Myocyte (in vitro differentiated cells): Measurements from ENCODE around the gene STAB2. TPM values are rescaled to one million over a fixed set of nuclear protein-coding genes. Genes with fewer than 3 reads are reported as not detected.
A peak's percentile ranks its signal among the peaks of the same experiment; 100 is the strongest.

Experiments used
- DNase-seq: peaks from one replicate; pipeline ENCODE4 v3.0.0-alpha.2; 2012; ENCODE audit warnings: low read depth
- total RNA-seq: library from RNA; depleted of rRNA; stranded (reverse); fragments of >200 nt; gene quantifications from 2 replicates; pipeline ENCODE4 v1.2.3, GENCODE V29; 2014

STAB2 gene
- total RNA-seq, 1 donor from 2014 or later, result 1.4 TPM

DNA sequence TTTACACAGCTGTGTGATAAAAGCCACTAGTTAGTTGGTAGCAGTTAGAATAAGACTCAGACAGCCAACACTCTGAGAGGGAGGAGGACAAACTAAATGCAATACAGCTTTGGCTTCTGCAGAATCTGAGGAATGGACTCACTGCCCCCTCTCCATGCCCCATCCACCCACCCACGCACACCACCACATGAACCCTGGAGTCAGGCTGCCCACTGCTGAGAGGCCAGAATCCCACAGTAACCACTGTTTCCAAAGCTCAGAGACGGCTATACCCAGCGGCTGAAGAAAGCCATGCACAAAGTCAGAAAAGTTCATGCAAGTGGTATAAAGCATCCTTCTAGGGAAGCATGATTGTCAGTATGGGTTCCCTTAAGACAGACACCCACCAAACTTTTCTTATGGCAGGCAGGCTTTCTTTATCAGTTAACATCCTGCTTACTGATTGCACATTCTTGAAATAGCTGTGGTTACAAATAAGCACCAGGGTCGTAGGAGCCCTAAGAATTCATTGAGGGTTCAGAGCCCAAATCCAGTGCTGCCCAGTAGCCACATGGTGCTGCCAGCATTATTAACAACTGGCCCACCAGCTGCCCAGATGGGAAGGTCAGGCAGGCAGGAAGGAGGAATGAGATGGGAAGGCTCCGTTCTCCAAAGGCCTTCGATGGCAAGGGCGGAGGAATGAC, 192.5 kb downstream of the STAB2 start:
- peak; percentile 88 for DNase-seq

DNA sequence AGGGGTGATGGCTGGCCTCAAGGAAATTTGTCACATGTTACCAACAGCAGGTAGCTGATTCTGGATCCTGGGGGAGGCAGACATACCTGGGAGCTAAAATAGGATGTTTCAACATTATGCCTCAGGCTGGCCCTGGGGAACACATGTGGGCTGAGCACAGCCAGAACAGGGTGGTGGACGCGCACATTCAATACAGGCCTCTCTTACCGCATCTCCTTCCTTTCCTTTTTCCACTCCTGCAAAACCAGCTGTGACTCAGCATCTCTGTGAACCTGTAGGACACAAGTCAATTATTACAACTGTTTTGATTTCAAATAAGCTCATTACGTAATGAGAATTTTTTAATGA, 193.0 kb downstream of the STAB2 start:
- no peak for DNase-seq

DNA sequence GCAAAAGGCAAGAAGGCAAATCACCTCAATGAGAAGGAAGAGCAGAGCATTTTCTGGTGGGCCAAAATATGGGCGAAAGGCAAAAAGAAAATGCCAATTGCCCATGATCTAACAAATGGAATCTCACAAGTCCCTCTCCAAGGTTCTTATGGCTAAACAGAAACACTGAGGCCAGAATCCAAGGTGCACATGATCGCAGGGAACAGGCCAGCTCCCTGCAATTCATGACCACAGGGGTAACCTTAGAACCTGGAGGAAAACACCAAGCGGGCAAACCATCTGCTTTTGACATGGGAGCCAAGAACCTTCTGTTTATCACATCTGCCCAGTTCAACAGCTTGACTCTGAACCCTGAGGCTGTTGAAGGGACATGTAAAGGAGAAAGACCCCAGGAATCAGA, 193.9 kb downstream of the STAB2 start:
- DNase-seq, result no peak

DNA sequence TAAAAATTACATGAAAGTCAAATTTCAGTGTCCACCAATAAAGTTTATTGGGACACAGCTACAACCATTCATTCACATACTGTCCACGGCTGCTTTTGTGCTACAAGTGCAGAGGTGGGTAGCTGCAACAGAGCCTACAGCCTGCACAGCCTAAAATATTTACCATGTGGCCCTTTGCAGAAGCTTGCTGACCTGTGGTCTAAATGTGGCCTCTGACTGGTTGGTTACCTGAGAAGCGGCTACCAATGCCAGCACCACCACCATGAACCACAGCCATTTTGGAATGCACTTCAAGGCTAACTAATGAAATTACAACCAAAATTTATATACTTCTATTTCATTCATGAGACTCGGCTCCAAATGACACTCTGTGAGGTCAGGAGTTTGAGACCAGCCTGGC, 195.3 kb downstream of the STAB2 start:
- no peak for DNase-seq

DNA sequence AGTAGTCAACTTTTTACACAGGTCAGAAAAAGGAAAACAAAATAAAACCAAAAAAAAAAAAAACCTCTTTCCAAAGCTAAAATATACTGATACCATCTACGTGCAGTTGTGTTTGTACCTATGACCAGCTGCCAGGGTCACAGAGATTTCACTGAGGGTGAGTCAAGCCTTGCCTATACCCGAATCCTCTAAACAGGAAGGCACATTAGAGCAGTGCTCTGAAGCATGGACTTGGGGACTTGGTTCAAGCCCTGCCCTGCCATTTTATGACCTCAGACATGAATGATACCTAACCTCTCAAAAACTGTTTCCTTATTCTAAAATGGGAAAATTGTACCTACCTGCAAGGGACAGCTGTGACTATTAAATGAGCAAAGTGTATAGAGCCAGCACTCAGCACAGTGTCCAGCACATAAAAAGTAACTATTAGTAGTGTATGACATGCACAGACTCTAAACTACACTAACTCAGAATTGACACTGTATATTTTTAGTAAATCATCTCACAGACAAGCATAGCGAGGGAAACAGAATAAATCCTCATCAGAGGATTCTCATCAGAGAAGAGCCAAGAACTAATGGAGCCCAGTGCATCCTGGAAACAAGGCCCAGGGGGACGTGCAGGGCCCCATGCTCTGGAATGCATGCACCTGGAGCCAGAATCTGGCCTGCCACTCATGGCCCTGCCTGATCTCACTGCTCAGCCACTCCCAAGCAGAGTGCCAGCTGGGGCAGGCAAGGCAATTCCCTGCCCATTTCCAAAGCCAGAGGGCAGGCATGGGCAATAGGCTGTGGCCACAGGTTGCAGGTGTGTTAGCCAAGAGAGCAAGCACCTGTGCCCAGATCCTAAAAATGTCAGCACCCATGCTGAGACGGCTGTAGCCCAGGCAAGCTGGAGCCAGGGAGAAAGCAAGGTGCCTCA, 196.9 kb downstream of the STAB2 start:
- peak; percentile 35 for DNase-seq

DNA sequence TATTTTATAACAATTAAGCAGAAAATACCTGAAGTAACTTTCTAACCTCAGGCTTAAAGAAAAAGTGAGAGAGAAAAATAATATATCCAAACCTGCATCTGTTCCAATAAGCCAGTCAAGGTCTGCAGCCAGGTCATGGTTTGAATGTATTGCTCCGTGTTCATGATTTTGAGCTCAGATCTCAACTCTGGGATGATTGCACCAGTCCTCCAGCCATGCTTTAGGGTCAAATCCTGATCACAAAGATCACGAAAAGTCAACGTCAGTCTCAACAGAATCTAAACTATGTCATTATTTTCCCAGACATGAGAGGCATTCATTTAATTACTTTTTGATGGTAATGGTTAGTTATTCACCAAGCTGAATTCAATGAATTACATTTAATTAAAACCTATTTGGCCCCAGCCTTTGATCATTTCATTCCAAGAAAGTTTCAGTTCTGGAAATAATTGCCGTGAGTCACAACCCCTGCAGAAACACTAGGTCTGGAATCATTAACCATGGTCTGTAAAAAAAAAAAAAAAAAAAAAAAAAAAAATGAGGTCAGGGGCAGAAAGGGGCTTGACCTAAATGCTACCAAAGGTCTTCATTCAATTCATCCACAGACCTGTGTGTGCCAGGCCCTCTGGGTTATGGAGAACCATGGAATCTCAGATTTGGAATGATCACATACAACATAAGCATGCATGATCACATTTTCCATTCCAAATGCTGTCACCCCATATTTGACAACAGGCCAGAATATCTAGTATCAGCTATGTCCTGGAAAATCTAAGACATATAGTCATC, 198.4 kb downstream of the STAB2 start:
- no peak for DNase-seq

DNA sequence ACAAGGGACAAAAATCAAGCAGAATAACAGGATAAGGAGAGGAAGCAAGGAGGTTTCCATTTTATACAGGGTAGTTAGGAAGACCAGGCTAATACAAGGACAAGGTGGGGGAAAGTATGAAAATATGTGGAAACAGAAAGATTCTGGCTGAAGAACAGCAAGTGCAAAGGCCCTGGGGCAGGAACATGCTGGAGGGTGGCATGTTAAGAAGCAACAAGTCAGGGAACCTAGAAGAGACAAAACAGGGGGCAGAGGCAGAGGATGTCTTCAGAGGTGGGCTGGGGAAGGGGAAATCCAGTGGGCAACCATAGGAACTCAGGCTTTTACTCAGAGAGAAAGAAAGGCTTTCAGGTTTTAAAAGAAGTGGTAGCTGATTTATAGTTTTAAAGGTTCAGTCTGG, 199.1 kb downstream of the STAB2 start:
- no peak for DNase-seq

DNA sequence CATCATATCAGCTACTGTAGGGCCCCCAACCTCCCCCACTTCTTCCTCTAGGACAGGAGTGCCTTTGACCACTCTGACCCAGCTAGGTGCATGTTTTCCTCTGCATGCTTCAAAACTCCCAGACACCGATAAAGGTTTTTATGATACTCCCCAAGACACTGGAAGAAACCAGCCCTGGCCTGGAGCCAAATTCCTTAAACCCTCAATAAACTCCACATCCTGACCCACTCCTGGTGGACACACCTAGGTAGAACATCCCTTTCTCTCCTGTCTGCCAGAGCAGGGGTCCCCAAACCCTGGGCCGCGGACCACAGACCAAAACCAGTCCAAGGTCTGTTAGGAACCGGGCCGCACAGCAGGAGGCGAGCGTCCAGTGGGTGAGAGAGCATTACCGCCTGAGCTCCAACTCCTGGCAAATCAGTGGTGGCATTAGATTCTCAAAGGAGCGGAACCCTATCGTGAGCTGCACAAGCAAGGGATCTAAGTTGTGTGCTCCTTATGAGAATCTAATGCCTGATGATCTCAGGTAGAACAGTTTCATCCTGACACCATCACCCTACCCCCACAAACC, 204.4 kb downstream of the STAB2 start:
- DNase-seq, result no peak

DNA sequence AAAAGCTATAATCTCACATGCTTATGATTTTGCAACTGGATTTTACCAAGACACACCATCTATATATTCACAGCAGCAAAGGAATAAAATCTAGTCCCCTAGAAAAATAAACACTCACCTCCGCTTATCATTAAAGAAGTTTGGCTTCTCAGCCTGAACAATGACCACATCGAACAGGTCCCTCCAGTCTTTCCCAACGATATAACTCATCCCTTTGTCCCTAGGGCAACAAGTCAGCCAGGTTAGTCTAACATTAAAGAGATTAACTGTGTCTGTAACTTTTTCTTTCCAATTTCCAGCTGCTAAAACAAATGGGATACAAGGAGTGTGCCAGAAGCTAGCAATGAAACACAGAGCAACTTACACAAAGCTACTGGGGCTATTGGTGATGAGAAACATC, 206.0 kb downstream of the STAB2 start:
- no peak for DNase-seq

DNA sequence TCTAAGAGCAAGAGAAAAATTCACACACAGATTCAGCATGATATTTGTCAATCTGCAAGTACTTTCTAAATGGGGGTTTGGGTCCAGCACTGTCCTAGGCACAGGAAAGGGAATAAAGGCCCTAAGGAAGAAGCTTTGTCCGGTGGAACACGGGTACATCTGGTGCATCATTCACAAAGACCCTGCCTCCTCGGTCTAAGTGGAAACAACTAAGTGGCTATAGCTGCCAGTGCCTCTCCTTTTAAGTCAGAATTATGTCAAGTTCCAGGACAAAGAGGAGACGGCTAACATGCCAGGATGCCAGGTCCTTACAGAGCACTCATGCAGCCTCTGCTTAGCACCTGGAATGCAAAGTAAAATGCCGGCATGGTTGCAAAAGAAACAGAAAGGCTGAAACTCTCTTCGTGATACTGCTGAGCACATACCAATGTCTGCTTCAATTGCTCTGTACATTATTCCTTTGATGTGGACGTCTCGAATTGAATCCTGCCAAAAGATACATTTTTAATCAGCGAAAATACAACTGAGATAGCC, 206.5 kb downstream of the STAB2 start:
- no peak for DNase-seq

DNA sequence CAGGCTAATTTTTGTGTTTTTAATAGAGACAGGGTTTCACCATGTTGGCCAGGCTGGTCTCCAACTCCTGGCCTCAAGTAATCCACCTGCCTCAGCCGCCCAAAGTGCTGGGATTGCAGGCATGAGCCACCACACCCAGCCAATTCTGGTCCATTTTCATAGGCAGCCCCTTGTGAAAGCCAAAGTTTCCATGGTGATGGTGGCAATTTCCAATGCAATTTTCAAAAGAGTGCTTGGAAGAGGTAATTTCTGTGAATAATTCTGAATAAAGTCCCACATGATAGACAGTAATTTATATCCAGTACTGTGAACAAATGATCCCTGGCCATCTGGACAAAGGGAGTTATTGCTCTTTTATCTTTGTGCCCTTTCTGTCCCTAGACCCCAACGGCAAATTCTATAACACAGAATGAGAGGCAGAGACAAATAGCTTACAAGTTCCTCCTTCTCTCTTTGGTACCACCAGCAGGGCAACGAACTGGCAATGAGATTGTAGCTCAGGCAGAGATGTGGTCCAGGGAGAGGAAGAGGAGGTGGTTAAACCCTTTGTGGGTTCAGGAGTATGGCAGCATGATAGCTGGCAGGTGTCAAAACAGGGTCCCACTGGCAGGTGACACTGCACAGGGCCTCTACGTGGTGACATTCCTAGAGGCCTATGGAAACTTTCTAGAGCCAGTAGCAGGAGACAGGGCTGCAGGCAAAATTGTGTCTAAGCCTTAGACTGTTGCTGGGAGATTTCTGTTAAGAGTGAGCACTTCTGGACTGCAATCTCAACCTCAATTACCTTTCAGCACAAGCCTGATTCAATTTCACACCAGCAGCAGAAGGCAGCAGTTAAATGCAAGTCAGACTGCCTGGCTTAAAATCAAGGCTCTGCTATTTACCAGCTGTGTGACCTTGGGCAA, 207.5 kb downstream of the STAB2 start:
- no peak for DNase-seq

DNA sequence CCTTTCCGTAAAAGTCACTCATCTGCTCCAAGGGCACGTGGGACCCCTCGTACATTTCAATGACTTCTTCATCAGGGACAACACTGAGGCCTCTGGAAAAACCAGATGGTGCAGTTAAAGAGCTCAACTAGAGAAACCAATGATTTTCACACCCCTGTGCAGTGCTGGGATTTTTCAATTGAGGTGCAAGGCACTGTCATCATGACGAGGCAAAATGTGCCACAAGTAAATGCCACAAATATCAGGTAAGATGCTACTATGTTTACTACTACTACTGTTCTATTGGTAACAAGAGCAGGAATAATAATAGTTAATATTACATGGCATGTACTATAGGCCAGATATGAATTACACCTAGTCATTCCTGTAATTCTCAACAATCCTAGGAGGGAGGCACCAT, 211.5 kb downstream of the STAB2 start:
- DNase-seq, result no peak

DNA sequence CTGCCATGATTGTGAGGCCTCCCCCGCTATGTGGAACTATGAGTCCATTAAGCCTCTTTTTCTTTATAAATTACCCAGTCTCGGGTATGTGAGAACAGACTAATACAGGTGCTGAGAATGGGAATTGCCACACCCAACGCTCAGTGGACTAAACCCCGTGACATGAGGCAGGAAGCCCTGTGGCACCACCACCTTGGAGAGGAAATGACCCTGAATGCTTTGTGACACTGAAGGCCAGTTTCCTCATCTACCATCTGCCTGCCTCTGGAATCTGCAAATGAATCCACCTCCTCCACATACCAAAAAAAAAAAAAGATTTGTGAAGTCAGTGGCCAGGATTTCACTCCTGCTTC, 212.4 kb downstream of the STAB2 start:
- DNase-seq, result no peak

DNA sequence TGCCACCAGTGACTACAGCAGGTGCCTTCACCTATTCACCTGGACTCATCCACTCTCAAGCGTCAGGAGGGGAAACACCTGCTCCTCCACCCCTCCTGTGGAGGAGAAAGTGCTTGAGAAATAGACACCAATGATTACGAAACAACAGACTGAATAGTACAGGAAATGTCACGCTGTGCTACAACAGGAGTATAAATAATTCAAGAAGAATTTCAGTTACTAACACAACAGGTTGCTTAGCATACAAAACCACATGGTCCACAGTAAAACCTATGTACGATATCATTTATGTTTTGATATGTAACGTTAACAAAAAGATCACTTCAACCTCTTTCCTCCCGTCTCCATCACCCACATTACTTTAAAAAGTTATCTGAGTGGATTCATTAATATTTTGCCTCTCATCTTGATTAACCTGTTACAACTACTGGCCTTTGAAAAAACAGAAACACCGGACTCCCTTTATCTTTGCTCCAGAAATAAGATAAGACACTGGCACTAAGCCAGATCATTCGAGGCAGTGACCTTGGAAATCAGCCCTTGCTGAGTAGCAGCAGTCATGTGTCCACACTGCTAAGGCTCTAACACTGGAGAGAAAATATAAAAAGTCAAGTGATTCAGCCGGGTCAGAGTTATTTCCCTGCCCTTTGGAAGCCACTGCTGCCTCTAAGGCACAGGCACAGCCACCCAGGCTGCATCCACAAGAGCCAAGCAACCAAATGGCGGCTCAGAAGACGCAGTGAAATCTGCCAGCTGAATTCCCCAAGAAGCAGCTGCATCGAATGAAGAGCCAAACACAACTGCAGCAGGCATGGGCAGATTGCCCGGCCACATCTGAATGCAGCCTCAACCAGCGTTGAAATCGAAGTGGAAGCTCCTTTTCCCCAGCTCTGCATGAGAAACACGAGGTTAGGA, 213.0 kb downstream of the STAB2 start:
- peak; percentile 97 for DNase-seq

DNA sequence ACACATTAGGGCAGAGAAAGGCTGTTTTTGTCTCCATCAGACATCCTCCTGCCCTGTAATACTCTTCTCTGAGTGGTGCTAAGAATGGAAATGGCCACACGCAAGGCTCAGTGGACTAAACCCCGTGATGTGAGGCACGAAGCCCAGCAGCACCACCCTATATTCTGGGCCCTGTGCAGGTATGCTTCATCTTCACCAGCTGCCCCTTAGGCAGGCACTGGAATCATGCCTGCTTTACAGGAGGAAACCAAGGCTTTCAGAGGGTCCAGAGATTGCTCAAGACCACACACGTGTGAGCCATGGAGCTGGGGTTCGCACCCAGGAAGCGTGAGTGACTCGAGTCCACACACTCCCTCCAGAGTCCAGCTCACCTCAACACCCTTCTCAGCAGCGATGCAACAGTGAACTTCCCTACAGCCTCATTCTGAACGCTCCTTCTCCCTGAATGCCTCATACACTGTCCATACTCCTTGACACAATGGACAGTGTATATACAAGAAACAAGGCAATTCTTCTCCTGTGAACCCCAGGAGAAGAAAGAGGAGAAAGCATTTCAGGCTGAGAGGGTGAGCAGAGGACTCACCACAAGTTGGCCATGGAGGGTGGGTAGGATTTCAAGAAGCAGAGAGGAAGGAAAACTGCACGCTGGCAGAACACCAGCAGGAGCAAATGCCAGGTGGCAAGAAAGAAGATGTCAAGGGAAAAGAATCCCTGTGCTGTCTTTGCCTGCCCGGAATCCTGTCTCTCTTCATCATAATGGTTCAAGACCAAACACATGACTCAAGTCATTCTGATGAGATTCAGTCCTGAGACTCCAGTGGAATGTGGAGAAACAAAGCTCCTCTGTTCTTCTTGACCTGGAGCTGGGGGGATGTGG, 214.9 kb downstream of the STAB2 start:
- peak; percentile 78 for DNase-seq

DNA sequence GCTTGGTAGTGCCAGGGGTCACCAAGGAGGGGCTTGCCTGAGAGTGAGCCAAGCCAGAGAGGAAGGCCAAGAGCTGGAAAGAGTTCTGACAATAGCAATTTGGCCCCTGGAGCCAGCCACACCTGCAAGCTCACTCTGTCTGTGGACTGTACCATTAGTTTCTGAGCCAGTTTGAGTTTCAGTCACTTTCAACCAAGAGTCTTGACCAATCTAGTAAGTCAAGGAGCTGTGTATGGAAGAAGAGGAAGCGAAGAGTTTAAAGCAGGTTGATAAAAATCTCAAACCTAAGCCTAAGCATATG, 215.5 kb downstream of the STAB2 start:
- no peak for DNase-seq

DNA sequence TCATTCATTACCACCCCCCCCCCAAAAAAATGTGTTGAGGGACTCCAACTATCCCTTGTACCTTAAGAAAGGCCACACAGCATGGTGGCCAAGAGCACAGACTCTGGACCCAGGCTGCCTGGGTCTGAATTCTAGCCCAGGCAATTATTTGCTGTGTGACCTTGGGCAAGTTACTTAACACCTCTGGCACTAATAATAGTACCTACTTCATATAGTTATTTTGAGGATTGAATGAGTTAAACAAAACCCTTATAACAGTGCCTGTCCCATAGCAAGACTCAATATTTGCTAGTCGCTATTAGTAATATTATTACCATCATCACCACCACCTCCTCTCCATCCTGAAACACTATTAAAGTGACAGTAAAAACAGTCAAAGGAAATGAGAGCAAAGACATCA, 216.8 kb downstream of the STAB2 start:
- DNase-seq, result no peak

DNA sequence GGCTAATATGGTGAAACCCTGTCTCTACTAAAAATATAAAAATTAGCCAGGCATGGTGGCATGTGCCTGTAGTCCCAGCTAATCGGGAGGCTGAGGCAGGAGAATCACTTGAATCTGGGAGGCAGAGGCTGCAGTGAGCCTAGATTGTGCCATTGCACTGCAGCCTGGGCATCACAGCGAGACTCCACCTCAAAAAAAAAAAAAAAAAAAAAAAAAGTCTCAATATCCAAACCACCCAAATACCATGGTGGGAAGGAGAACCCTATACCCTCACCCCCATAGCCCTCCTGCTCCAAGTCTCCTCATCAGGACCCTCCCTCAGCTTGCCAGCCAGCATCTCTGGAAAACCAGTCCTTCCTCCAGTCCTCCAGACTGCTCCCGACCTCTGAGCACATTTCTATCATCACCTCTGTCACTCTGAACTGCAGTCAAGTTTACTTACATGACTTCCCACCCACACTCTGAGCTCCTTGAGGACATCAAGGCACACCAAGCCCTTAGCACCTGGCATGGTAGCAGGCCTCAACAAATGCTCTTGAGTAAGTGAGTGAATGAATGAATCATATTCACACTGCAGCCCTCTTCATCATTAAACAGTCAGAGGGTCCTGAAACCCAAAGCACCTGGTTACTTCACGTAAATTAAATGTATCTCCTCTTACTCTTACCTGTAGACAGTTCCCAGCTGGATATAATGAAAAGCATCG, 218.7 kb downstream of the STAB2 start:
- no peak for DNase-seq
